Sigmoid colon (tissue), 7 donors: ENCODE data around the gene GRM1. TPM values are rescaled to one million over a fixed set of nuclear protein-coding genes. Genes with fewer than 3 reads are reported as not detected.

ENCODE experiments used
- DNase-seq: peaks from one replicate; pipeline ENCODE4 v3.0.0-alpha.2; 2019
- H3K27ac ChIP-seq, 4 donors: fragments of 200-600 bp; sonication (generic); one replicate each; pipeline ENCODE4 v1.5.1; 2016 to 2019; ENCODE audit warnings: mild to moderate bottlenecking in 1 of 4
- H3K27me3 ChIP-seq, 3 donors: fragments of 200-600 bp; sonication (generic); one replicate each; pipeline ENCODE4 v1.5.1; 2019; ENCODE audit warnings: mild to moderate bottlenecking in 1 of 3
- H3K36me3 ChIP-seq, 4 donors: fragments of 200-600 bp; sonication (generic); one replicate each; pipeline ENCODE4 v1.5.1; 2016 to 2019
- H3K4me1 ChIP-seq, 4 donors: fragments of 200-600 bp; sonication (generic); one replicate each; pipeline ENCODE4 v1.5.1; 2017 to 2019
- H3K4me3 ChIP-seq, 4 donors: fragments of 200-600 bp; sonication (generic); one replicate each; pipeline ENCODE4 v1.5.1; 2017 to 2019; ENCODE audit warnings: mild to moderate bottlenecking in 2 of 4, moderate library complexity in 1 of 4
- H3K9me3 ChIP-seq, 4 donors: fragments of 200-600 bp in 3 of 4; sonication (generic) in 3 of 4; one replicate each; pipeline versions ENCODE4 v1.5.1 to v1.6.1; 2013 to 2019
- CTCF ChIP-seq, 4 experiments: fragments of 450-650 bp in 3 of 4; fragments of 200-600 bp in 1 of 4; IDR thresholded peaks; one replicate each; pipeline ENCODE4 v1.5.1; 2016 to 2019; ENCODE audit warnings: antibody characterized with exemption in 4 of 4, mild to moderate bottlenecking in 3 of 4, moderate library complexity in 2 of 4
- EP300 ChIP-seq, 4 donors: sonication (generic); formaldehyde crosslinking; IDR thresholded peaks; one replicate each; pipeline ENCODE4 v1.6.1; 2017; ENCODE audit warnings: antibody characterized with exemption in 4 of 4
- POLR2A ChIP-seq, 2 donors: fragments of 450-650 bp; IDR thresholded peaks; one replicate each; pipeline ENCODE4 v1.6.1; 2016; ENCODE audit warnings: antibody characterized with exemption in 2 of 2, mild to moderate bottlenecking in 2 of 2, moderate library complexity in 2 of 2
- POLR2AphosphoS5 ChIP-seq, 4 donors: sonication (generic); formaldehyde crosslinking; IDR thresholded peaks; one replicate each; pipeline ENCODE4 v1.6.1; 2017; ENCODE audit warnings: antibody characterized with exemption in 4 of 4
- WGBS, 2 donors: extraction: QIAGEN DNeasy Blood & Tissue Kit; methylation state at CpG; one replicate each; pipeline ENCODE4 v1.1.7; 2013; 5-methylcytosine and 5-hydroxymethylcytosine counted together
- intact Hi-C: fragments of 100-400 bp; cut with DNase I; formaldehyde crosslinking; loops from one replicate; pipeline ENCODE4 v1.15.1; 2023
- polyA plus RNA-seq, 3 donors: library from polyadenylated mRNA; stranded (reverse); fragments of 200-250 nt; gene quantifications; one replicate each; pipeline ENCODE4 v1.2.3, GENCODE V29; 2013
- total RNA-seq, 4 donors: library from RNA; depleted of rRNA; stranded (reverse); fragments of >200 nt; gene quantifications; one replicate each; pipeline ENCODE4 v1.1.0, GENCODE V29; 2016
- donor health status: healthy with polysubstance abuse.
- donor health status: Bipolar disorder and iron deficiency.
- donor health status: healthy.

The GRM1 gene
- total and polyA plus RNA-seq, 7 donors = under 0.01 to 0.36 (median 0.03) TPM; not detected in 4

DNA sequence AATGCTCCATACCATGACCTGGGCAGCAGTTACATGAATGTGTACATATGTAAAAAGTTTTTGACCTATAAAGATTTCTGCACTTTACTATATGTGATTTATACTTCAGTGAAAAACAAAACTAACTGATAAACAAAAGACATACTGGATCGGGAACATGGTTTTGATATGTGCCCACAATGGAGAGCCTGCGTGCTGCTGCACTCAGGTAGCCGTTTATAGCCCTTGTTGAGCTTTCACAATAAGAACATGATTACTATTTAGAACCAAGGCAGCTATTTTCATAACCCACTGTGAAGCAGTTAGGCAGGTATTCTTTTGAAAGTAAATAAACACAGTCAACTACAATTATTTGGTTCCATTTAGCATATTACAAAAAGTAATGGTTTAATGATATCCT, 318.8 kb downstream of the GRM1 start:
- no peak for TF ChIP-seq POLR2AphosphoS5 (IDR thresholded peaks at IDR 0.05)
- no peak for TF ChIP-seq CTCF (IDR thresholded peaks at IDR 0.05)
- no peak for TF ChIP-seq EP300 (IDR thresholded peaks at IDR 0.05)
- TF ChIP-seq POLR2A (IDR thresholded peaks at IDR 0.05) = no peak
- Histone ChIP-seq H3K27ac (no peak overlapping the region), H3K36me3 (no peaks in the 10 kb centered on the region), H3K27me3 (no peaks in the 10 kb centered on the region), H3K9me3 (no peaks in the 10 kb centered on the region), H3K4me3 (no peak overlapping the region), H3K4me1 (no peaks in the 10 kb centered on the region)
- WGBS, 2 donors = 84 to 91% methylated on average over 3 of the region's 3 CpGs
- intact Hi-C loops = no loop called here
- no peak for DNase-seq

GRCh38 chr6:146351018-146351417, 322.2 kb downstream of the GRM1 start:
- DNase-seq = no peak
- H3K9me3 ChIP-seq = no peaks in the 10 kb centered on the region
- WGBS, 2 donors = 60 to 75% methylated on average over 3 of the region's 3 CpGs
- H3K27ac ChIP-seq = no peak overlapping the region
- TF ChIP-seq POLR2A (IDR thresholded peaks at IDR 0.05) (no peak), POLR2AphosphoS5 (IDR thresholded peaks at IDR 0.05) (no peak), CTCF (IDR thresholded peaks at IDR 0.05) (no peak), EP300 (IDR thresholded peaks at IDR 0.05) (no peak)
- no peaks in the 10 kb centered on the region for H3K4me1 ChIP-seq
- H3K4me3 ChIP-seq = no peak overlapping the region
- H3K27me3 ChIP-seq = no peaks in the 10 kb centered on the region
- intact Hi-C loops = no loop called here
- no peaks in the 10 kb centered on the region for H3K36me3 ChIP-seq

- intact Hi-C loops = no loop called here
- no peak for DNase-seq
- H3K36me3 ChIP-seq = no peaks in the 10 kb centered on the region
- H3K4me3 ChIP-seq = no peak overlapping the region
- H3K27ac ChIP-seq = no peak overlapping the region
- H3K4me1 ChIP-seq = no peaks in the 10 kb centered on the region
- no peaks in the 10 kb centered on the region for H3K27me3 ChIP-seq
- no peaks in the 10 kb centered on the region for H3K9me3 ChIP-seq
- no peak for TF ChIP-seq POLR2AphosphoS5 (IDR thresholded peaks at IDR 0.05)
- no peak for TF ChIP-seq POLR2A (IDR thresholded peaks at IDR 0.05)
- TF ChIP-seq EP300 (IDR thresholded peaks at IDR 0.05) = no peak
- no peak for TF ChIP-seq CTCF (IDR thresholded peaks at IDR 0.05)
- WGBS, 2 donors = 88 to 90% methylated on average over 5 of the region's 5 CpGs
Observed at GRCh38 chr6:146352163-146352562, 323.3 kb downstream of the GRM1 start.

GRCh38 chr6:146354451-146354850, 325.6 kb downstream of the GRM1 start:
- no peaks in the 10 kb centered on the region for H3K9me3 ChIP-seq
- H3K27ac ChIP-seq = no peak overlapping the region
- 25 to 57% methylated on average over 3 of the region's 3 CpGs for WGBS, 2 donors
- peaks cover 0 to 17% (median 5%) of the 10 kb centered on the region in 4 donors for H3K4me1 ChIP-seq
- no peaks in the 10 kb centered on the region for H3K36me3 ChIP-seq
- no peak for TF ChIP-seq POLR2AphosphoS5 (IDR thresholded peaks at IDR 0.05)
- TF ChIP-seq EP300 (IDR thresholded peaks at IDR 0.05) = no peak
- no peak for TF ChIP-seq POLR2A (IDR thresholded peaks at IDR 0.05)
- no peak for TF ChIP-seq CTCF (IDR thresholded peaks at IDR 0.05)
- intact Hi-C loops = no loop called here
- no peak overlapping the region for H3K4me3 ChIP-seq
- DNase-seq = no peak
- no peaks in the 10 kb centered on the region for H3K27me3 ChIP-seq

DNA sequence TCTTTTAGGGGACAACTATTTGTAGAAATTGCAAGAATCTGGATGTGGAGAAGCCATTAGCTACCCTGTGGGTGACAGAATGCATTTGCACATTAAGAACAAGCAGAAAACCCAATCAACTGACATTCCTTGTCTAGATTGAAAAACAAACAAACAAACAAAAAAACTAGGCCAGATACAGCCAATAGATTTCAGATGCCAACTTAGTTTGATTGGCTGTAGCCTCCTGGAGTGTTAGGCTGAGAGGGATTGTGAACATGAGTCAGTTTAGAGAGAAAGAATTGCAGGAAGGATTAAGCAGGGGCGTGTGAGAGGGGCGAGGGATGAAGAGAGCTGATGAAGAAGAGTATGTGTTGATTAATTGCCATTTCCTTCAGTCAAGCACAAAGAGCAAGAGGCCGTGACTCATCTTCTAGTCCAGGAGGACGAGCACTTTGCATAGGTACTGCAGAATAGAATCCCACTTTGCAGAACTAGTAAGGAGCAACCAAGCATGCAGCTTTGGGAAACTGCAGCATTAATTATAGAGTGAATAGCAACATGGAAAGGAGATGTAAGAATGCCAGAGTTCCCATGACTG, 326.7 kb downstream of the GRM1 start:
- DNase-seq = no peak
- no peak overlapping the region for H3K4me3 ChIP-seq
- no peaks in the 10 kb centered on the region for H3K9me3 ChIP-seq
- no peak for TF ChIP-seq EP300 (IDR thresholded peaks at IDR 0.05)
- no peak for TF ChIP-seq POLR2A (IDR thresholded peaks at IDR 0.05)
- no peak for TF ChIP-seq POLR2AphosphoS5 (IDR thresholded peaks at IDR 0.05)
- no peak for TF ChIP-seq CTCF (IDR thresholded peaks at IDR 0.05)
- 83 to 88% methylated on average over 4 of the region's 4 CpGs for WGBS, 2 donors
- intact Hi-C loops = no loop called here
- peaks cover 0 to 17% (median 5%) of the 10 kb centered on the region in 4 donors for H3K4me1 ChIP-seq
- H3K27ac ChIP-seq = no peak overlapping the region
- H3K27me3 ChIP-seq = no peaks in the 10 kb centered on the region
- H3K36me3 ChIP-seq = no peaks in the 10 kb centered on the region
